Keratinocyte (primary cell): ENCODE data around the gene ALK. TPM values are rescaled to one million over a fixed set of nuclear protein-coding genes. Genes with fewer than 3 reads are reported as not detected.

ENCODE experiments used
- DNase-seq: peaks from one replicate; pipeline ENCODE4 v3.0.0-alpha.2; 2011; ENCODE audit warnings: low read depth, missing footprints, low spot score
- FAIRE-seq: peaks from 2 replicates; lab custom pipeline; 2011; peaks lifted over from hg19 to GRCh38; lab: Jason Lieb, UNC
- H2AFZ ChIP-seq: 2 replicates; pipeline ENCODE4 v1.6.0; 2012; ENCODE audit warnings: low read length, control low read depth, inconsistent platforms; ENCODE audit not compliant: control insufficient read depth
- H3K27ac ChIP-seq: 2 replicates; pipeline ENCODE4 v1.5.1; 2011; ENCODE audit warnings: low read length; ENCODE audit not compliant: control insufficient read depth, insufficient read depth
- H3K27me3 ChIP-seq: 3 replicates; pipeline ENCODE4 v1.6.0; 2011; ENCODE audit warnings: low read length; ENCODE audit not compliant: control insufficient read depth, insufficient read depth; ENCODE audit errors: extremely low read depth
- H3K36me3 ChIP-seq, 2 experiments: 2 replicates in 1 of 2; 3 replicates in 1 of 2; pipeline ENCODE4 v1.5.1; 2011; ENCODE audit warnings: low read length in 2 of 2, mild to moderate bottlenecking in 1 of 2; ENCODE audit not compliant: control insufficient read depth in 2 of 2, insufficient read depth in 2 of 2; ENCODE audit errors: extremely low read depth in 1 of 2
- H3K4me1 ChIP-seq: 3 replicates; pipeline ENCODE4 v1.5.1; 2011; ENCODE audit warnings: low read length; ENCODE audit not compliant: control insufficient read depth, insufficient read depth; ENCODE audit errors: extremely low read depth
- H3K4me2 ChIP-seq: 3 replicates; pipeline ENCODE4 v1.6.0; 2011; ENCODE audit warnings: low read depth, low read length; ENCODE audit not compliant: control insufficient read depth, insufficient read depth; ENCODE audit errors: extremely low read depth
- H3K4me3 ChIP-seq, 3 experiments: fragments of 200-600 bp in 1 of 3; sonication (generic) in 1 of 3; 2 replicates in 2 of 3; 3 replicates in 1 of 3; pipeline ENCODE4 v1.5.1; 2011 to 2016; ENCODE audit warnings: low read length in 3 of 3, mild to moderate bottlenecking in 3 of 3, control low read depth in 2 of 3, inconsistent platforms in 1 of 3, low read depth in 1 of 3, mixed read lengths in 1 of 3, mixed run types in 1 of 3, moderate library complexity in 1 of 3; ENCODE audit not compliant: control insufficient read depth in 2 of 3, insufficient read depth in 2 of 3; ENCODE audit errors: extremely low read depth in 1 of 3
- H3K79me2 ChIP-seq: 2 replicates; pipeline ENCODE4 v1.6.0; 2012; ENCODE audit warnings: low read length; ENCODE audit not compliant: control insufficient read depth, insufficient read depth
- H3K9ac ChIP-seq: 3 replicates; pipeline ENCODE4 v1.6.0; 2011; ENCODE audit warnings: low read length; ENCODE audit not compliant: control insufficient read depth, insufficient read depth; ENCODE audit errors: extremely low read depth
- H3K9me1 ChIP-seq: 3 replicates; pipeline ENCODE4 v1.6.0; 2011; ENCODE audit warnings: low read length; ENCODE audit not compliant: control insufficient read depth, insufficient read depth; ENCODE audit errors: extremely low read depth
- H3K9me3 ChIP-seq: 2 replicates; pipeline ENCODE4 v1.5.1; 2012; ENCODE audit warnings: low read depth, low read length; ENCODE audit not compliant: control insufficient read depth
- H4K20me1 ChIP-seq: 3 replicates; pipeline ENCODE4 v1.6.0; 2011; ENCODE audit warnings: low read length; ENCODE audit not compliant: control insufficient read depth, insufficient read depth; ENCODE audit errors: extremely low read depth
- EZH2 ChIP-seq: IDR thresholded peaks from one replicate; pipeline ENCODE4 v1.6.1; 2012; ENCODE audit warnings: inconsistent platforms, mild to moderate bottlenecking, low read length, moderate library complexity
- dilution Hi-C: fragments of 300-500 bp; cut with MboI; formaldehyde crosslinking; loops from one replicate; pipeline ENCODE4 v1.7.0; 2020; ENCODE audit warnings: low sequenced_read_pairs; ENCODE audit not compliant: extremely low pct_ligation_motif_present
- polyA plus RNA-seq, 5 experiments: library from polyadenylated mRNA; depleted of rRNA in 3 of 5; stranded (reverse) in 3 of 5; stranded (forward) in 1 of 5; unstranded in 1 of 5; fragments of >200 nt; gene quantifications; 1 replicate in 1 of 5; 2 replicates in 3 of 5; 3 replicates in 1 of 5; pipeline versions ENCODE4 v1.2.1 to v1.2.3, GENCODE V29; 2011 to 2012; ENCODE audit warnings: missing spikeins in 2 of 5, low read depth in 1 of 5, low replicate concordance in 1 of 5
- TF ChIP-seq, protein P1 (sequence below), 3 experiments: IDR thresholded peaks in 1 of 3; conservative IDR thresholded peaks in 1 of 3; optimal IDR thresholded peaks in 1 of 3; 2 replicates in 2 of 3; 3 replicates in 1 of 3; pipeline versions ENCODE3 to v1.5.1; 2011; ENCODE audit warnings: low read length in 3 of 3, mild to moderate bottlenecking in 3 of 3, moderate library complexity in 2 of 3, control low read depth in 1 of 3, inconsistent platforms in 1 of 3; ENCODE audit not compliant: insufficient read depth in 2 of 3; ENCODE audit errors: extremely low read depth in 1 of 3

The ALK gene
- polyA plus RNA-seq, 1 donor (not counting 4 experiments of a cell fraction or from before 2014, with no cell fraction given), result not detected

DNA sequence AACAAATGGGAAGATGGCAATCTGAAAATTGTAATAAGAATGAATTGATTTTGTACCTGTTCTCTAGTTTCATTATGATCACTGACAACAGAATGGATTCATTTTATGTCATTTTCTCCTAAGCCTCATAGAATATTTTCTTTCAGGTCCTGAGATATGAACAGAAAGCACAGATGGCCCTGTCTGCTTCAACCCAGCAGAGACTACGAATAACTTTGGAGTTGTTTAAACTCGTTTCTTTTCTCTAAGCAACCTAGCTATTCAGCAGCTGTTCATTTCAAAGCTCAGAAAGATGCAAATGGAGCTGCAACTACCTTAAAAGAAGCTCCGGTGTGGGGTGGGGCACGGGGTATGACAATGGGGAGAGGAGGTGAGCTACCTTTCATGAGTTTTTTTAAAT, 124.9 kb downstream of the ALK start:
- FAIRE-seq (no peak), DNase-seq (no peak)
- Histone ChIP-seq H3K9ac (no peak overlapping the region), H3K4me2 (no peak overlapping the region), H3K27me3 (peaks cover 28% of the 10 kb centered on the region), H3K27ac (no peak overlapping the region), H3K4me3 (no peak overlapping the region), H3K4me1 (no peaks in the 10 kb centered on the region), H4K20me1 (no peaks in the 10 kb centered on the region), H3K79me2 (no peaks in the 10 kb centered on the region), H3K9me1 (no peaks in the 10 kb centered on the region), H2AFZ (no peak overlapping the region), H3K36me3 (no peaks in the 10 kb centered on the region), H3K9me3 (no peaks in the 10 kb centered on the region)
- dilution Hi-C loops, result no loop called here
- TF ChIP-seq, protein P1, sequence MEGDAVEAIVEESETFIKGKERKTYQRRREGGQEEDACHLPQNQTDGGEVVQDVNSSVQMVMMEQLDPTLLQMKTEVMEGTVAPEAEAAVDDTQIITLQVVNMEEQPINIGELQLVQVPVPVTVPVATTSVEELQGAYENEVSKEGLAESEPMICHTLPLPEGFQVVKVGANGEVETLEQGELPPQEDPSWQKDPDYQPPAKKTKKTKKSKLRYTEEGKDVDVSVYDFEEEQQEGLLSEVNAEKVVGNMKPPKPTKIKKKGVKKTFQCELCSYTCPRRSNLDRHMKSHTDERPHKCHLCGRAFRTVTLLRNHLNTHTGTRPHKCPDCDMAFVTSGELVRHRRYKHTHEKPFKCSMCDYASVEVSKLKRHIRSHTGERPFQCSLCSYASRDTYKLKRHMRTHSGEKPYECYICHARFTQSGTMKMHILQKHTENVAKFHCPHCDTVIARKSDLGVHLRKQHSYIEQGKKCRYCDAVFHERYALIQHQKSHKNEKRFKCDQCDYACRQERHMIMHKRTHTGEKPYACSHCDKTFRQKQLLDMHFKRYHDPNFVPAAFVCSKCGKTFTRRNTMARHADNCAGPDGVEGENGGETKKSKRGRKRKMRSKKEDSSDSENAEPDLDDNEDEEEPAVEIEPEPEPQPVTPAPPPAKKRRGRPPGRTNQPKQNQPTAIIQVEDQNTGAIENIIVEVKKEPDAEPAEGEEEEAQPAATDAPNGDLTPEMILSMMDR (optimal IDR thresholded peaks at IDR 0.05 in 1 of 3, IDR thresholded peaks at IDR 0.05 in 1 of 3, conservative IDR thresholded peaks at IDR 0.05 in 1 of 3; ENCODE audit: extremely low read depth in 1 of 3, insufficient read depth in 2 of 3, low read length in 3 of 3), result no peak
- no peak for TF ChIP-seq EZH2

DNA sequence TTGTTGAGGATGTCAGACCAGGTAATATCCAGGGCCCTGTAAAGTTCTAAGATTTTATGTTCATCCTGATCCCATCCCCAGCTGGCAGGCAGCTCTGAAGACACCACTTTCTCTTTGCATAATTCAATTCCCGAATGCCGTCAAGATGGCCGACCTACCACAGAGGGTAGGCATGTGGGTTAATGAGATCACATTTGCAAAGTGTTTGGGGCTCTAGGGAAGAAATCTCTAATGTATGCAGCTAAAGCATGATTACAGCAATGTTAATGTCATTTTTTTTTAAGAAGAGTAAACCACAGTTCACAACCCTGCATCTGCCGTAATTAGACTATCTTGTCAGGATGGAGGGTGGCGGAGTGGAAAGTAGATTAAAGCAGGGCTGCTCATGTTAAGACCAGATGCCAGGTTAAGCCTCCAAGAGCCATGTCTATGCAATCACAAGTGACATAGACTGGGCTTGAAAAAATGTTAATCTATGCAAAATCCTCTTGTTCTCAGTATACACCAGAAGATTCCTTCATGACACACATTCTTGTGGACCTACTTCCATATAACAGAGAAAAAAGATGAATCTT, 131.4 kb downstream of the ALK start:
- Histone ChIP-seq H2AFZ (no peak overlapping the region), H4K20me1 (no peaks in the 10 kb centered on the region), H3K36me3 (no peaks in the 10 kb centered on the region), H3K9ac (no peak overlapping the region), H3K9me1 (no peaks in the 10 kb centered on the region), H3K4me3 (no peak overlapping the region), H3K4me1 (no peaks in the 10 kb centered on the region), H3K9me3 (no peaks in the 10 kb centered on the region), H3K4me2 (no peak overlapping the region), H3K27ac (no peak overlapping the region), H3K79me2 (no peaks in the 10 kb centered on the region), H3K27me3 (peaks cover 1% of the 10 kb centered on the region)
- DNase-seq (no peak), FAIRE-seq (no peak)
- dilution Hi-C loops, result no loop called here
- TF ChIP-seq EZH2, result no peak
- TF ChIP-seq, protein P1 (optimal IDR thresholded peaks at IDR 0.05 in 1 of 3, IDR thresholded peaks at IDR 0.05 in 1 of 3, conservative IDR thresholded peaks at IDR 0.05 in 1 of 3; ENCODE audit: extremely low read depth in 1 of 3, insufficient read depth in 2 of 3, low read length in 3 of 3), result no peak
